HG03457 (cell line): ENCODE results near the gene ZWINT.
A peak's percentile ranks its signal among the peaks of the same experiment; 100 is the strongest.

ENCODE experiments used
- ATAC-seq: cut with Tn5 transposase; IDR thresholded peaks from one replicate; pipeline ENCODE4 v1.9.1; 2021; ENCODE audit warnings: moderate number of reproducible peaks; ENCODE audit not compliant: unreplicated experiment

Gene ZWINT, protein sequence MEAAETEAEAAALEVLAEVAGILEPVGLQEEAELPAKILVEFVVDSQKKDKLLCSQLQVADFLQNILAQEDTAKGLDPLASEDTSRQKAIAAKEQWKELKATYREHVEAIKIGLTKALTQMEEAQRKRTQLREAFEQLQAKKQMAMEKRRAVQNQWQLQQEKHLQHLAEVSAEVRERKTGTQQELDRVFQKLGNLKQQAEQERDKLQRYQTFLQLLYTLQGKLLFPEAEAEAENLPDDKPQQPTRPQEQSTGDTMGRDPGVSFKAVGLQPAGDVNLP

DNA sequence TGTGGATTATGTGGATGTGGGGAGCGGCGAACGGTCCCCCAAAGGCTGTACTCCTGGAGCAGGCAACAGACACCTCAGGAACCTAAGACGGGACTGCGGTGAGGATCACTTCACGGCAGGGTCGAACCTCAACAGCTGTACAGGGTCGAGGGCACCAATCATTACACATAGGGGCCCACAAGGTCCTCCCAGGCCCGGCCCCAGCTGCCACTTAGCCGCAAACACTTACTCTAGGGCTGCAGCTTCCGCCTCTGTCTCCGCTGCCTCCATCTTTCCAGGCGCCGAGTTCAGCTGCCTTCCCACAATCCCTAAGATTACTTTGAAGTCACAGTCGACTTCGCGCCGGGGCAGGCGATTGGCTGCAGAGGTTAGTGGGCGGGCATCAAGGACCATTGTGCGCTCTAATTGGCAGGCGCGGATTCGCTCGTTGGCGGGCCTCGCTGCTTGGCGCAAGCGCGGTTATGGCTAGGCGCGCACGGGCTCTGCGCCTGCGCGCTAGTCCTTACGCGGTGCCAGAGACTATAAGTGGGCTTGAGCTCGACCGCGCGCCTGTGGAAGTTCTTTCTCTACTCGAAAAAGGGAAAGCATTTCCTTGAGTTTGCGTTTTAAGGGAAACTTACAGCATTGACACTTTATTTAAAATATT lies at the start of gene ZWINT:
Gene ZWINT (minus strand): TSS at position 293 of the 646 bp plus-strand sequence. CDS start 23 bp downstream, at position 270.
- peak; percentile 99 for ATAC-seq

DNA sequence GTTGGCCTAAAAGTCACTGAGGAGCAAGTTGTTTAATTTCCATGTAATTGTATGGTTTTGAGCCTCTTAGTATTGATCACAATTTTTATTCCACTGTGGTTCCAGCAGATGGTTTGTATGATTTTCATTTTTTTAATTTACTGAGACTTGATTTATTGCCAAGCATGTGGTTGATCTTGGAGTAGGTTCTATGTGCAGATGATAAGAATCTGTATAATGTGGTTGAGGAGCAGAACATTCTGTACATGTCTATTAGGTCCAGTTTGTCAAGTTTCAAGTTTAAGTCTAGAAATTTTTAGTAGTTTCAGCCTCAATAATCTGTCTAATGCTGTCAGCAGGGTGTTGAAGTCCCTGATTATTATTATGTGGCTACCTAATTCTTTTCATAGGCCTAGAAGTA lies 22.7 kb upstream of the ZWINT start:
- ATAC-seq: no peak

DNA sequence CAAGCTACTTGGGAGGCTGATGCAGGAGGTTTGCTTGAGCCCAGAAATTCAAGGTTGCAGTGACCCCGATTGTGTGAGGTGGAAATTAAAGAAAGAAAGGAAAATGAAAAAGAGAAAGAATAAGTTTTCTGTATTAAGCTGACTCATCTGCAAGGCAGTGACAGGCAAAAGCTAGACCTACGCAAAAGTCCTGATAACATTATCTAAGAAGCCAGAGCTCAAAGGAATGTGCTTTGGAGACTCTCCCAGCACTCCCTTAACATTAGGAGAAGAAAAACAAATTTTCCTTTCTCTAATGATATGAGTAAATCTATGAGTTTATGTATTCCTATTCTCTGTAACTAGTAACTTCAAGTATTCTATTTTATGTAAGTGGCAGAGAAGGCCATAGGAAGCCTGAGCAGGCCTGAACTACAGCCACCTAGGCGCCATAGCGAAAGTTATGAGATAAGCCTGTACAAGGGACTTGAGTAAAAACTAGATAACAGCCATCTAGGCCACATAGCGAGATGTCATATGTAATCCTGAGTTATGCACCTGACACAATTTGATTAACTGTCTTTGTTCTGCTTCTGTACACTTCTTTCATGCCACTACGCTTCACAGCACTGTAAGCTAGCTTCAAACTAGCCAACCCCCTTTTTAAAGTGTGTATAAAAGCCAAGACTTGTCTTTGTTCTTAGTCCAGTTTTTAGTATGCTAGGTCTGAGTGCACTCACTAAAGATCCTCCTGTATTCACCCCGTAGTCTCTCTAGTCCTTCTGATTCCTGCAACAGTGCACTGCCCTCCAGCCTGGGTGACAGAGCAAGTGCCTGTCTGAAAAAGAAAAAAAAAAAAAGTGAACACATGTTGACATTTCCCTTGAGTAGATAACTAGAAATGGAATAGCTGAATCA lies 9.4 kb upstream of the ZWINT start:
- no peak for ATAC-seq

DNA sequence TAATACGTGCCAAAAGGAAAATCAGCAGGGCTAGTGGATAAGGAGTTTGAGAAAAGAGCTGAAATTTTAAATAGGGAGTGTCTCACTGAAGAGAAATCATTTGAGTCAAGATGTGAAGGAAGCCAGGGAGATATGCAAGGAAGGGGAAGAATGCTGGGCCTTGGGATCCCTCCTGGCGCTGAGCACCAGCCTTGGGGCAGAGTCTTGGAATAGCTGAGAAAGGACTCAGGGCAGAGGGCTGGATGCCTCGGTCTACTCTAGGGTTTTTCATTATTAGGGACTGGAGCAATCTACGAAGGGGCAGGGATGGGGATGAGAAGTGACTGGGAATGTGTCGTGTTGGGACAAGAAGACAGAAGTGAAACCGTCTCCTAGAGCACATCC lies 484 bp downstream of the ZWINT start:
- ATAC-seq: no peak

DNA sequence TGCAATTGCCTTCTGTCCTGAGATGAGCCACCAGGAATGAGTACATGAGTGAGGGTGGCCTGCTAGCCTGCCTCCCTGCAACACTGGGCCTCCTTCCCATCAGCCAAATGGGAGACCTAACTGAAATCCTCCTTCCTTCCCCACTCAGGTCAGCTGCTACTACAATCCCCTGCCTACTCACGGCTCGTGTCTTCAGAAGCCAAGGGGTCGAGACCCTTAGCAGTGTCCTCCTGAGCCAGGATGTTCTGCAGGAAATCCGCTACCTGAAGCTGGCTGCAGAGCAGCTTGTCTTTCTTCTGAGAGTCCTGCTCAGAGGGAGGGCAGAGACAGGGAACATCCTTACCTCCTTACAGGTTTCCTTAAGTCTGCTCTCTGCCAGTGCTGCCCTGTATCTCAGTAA lies 1.2 kb downstream of the ZWINT start:
- no peak for ATAC-seq

DNA sequence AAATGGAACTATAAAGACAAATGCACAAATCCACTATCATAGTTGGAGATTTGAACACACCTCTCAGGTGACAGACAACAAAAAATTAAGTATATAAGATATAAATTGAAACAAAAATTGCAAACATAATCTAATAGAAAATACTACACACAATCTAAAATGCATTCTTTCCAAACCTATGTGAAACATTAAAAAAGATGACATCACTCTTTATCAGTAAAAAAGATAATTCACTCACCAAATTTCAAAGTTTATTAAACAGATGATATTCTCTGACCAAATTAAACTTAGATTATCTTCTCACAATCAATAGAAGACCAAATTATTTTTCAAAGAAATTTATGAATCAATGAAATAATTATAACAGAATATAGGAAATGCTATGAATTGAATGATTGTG lies 4.0 kb downstream of the ZWINT start:
- no peak for ATAC-seq

DNA sequence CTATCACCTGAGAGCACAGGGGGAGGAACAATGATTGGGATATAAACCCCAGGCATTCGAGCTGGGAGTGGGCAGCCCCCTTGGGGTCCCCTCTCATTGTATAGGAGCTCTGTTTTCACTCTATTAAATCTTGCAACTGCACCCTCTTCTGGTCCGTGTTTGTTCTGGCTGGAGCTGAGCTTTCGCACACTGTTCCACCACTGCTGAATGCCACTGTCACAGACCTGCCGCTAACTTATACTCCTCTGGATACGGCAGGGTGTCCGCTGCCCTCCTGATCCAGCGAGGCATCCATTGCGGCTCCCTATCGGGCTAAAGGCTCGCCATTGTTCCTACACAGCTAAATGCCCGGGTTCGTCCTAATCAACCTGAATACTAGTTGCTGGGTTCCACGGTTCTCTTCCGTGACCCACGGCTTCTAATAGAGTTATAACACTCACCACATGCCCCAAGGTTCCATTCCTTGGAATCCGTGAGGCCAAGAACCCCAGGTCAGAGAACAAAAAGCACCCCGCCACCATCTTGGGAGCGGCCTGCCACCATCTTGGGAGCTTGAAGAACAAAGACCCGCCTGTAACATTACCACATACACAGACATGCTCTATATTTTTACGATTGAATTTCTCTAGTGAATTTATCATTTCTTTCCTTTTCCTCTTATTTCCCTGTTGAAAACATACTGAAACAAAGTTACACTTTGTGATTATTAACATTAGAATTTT lies 9.0 kb downstream of the ZWINT start:
- ATAC-seq: no peak

DNA sequence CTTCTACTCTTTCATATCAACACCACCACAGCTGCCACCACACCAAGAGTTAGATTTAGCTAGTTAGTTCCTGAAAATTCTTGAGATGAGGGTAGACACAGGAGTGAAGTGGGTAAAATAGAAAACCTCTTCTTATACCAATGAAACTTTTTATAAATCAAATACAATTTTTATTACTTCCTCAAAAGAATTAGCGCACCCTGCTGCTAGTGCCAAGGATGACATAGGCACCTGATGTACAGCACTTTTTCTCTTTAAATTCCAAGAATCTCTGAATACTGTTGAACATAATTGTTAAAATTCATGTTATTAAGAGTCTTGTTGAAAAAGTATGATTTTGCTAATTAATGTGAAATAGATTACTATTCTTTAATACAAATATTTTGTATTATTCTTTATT lies 11.4 kb downstream of the ZWINT start:
- no peak for ATAC-seq

DNA sequence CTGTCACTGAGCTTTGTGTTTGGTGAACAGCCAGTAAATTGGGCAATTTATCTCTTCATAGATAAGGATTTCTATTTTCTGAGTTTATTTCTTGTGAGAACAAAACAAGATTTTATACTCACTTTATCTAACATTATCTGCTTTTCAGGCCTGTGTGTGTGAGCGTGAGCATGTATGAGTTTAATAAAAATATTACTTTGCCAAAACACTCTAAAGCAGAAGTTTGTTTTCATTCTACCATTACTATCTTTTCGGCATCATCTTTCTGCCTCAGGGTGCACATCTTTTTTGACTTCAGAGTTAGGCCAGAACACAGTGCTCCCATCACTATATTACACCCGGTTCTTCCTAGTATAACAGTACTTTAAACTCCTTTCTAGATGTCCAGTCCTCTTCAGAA lies 13.0 kb downstream of the ZWINT start:
- ATAC-seq: no peak

DNA sequence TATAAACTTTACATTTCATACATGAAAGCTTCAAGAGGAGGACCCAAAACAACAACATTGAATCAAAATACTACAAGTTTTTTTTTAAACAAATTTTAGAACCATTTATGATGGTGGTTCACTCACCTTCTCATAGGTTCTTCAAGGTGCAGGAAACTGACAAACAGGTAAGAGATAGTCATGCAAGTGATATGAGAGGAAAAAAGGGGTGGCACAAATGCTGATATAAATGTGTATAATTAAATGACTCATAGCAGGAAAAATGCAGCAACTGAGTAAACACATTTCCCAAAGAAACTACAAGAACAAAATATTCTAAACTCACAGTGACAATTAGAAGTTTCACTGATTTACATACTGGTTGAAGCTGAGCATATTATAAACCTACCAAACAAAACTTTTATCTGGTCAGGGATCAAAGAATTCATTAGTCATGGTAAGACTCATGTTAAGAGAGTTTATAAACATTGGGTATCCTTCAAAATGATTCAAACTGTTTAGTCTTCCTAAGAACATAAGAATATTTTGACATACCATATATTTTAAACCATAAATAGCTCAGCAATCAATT lies 14.1 kb downstream of the ZWINT start:
- ATAC-seq: no peak

DNA sequence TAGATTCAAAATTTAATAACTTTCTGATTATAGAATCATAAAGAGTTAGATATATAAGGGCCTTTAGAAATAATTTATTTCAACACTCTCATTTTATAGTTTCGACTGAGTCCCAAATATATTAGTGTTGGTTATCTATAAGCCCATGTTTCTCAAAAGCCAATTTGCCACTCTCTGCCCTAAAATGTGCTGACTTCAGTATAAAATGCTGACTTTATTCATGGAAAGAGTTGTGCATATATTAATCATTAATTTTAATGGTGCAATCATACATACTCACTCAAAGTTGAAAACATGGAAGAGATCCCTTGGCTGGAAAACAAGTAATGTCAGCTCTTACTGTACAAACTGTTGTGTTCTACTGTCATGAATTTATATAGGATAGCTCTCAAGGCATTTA lies 19.4 kb downstream of the ZWINT start:
- no peak for ATAC-seq

DNA sequence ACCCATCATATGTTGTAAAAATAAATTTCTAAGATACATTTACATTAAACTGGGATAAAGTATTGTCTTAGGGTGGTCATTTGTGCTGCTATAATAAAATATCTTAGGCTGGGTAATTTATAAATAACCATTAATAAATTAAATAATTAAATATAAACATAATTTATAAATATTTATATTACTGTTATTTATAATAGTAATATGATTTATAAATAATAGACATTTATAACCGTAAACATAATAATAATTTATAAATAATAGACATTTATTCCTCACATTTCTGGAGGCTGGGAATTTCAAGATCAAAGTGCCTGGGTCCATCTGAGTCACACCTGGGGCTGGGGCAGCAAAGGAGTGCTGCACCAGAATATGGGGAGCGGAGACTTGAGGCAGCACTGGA lies 31.1 kb downstream of the ZWINT start:
- no peak for ATAC-seq

DNA sequence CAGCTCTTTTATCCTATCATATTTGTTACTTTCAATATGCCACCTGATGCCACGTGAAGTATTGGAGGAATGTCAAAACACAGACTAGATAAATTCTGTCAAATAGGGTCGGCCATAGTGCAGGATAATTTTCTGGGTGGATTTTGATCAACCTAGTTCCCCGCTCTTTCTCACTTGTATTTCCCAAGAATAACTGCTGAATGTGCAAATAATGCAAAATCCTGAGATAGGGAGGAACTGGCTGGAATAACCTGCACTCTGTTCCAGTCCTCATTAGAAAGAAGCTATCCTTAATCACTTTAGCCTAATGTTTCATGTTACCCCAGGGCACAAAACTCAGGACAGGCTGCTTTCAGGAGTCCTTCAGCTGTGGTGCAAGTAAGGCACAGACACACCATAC lies 33.9 kb downstream of the ZWINT start:
- ATAC-seq: no peak

DNA sequence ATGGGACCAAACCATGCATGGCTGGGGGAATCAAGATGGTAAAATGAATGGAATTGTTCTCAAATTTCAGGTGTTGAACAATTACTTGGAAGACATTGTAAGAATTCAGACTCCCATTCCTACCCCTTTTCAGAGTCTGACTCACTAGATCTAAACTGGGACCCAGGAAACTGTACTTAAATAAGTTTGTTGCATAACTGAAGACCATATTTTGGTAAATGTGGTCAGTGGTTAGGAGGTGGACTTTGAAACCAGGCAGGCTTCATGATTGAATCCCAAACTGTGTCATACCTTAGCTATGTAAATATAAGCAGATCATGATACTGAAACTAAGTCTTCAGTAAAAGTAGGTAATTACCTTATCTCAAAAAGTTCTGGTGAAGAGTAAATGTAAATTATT lies 41.7 kb downstream of the ZWINT start:
- peak; percentile 96 for ATAC-seq

DNA sequence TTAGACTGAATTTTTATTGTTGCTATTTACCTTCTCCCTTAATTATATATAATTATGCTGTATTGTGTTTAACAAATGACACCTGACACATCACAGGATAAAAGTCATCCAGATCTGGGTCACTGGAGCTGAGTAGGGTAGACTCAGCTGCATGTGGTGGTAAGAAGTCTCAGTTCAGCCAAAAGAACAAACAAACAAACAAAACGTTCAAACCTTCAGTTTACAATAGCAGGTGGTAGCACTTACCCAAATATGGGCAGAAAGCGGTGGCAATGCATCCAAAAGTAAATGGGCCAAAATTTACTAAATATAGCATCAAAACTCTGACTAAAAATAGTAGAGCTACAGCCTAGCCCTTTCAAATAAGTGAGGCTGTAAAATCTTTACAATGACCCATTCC lies 42.2 kb downstream of the ZWINT start:
- peak; percentile 14 for ATAC-seq

DNA sequence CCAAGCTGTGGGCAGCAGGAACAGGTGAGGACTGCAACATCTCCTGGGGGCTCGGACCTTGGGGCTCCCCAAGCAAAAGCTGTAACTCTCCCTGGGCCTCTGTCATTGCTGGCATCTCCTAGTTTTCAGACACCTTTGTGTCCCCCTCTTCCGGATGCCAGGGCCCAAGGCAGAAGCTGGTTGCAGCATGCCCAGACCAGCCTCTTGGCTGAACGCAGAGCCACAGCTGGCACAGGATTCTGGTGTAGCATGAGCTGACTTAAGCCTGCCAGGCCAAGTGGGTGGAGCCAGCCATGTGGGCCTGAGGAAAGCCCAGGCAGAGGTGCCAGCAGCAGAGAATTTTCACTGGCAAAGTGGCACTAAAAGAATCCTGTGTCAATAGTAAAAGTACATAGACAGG lies 43.5 kb downstream of the ZWINT start:
- ATAC-seq: no peak

DNA sequence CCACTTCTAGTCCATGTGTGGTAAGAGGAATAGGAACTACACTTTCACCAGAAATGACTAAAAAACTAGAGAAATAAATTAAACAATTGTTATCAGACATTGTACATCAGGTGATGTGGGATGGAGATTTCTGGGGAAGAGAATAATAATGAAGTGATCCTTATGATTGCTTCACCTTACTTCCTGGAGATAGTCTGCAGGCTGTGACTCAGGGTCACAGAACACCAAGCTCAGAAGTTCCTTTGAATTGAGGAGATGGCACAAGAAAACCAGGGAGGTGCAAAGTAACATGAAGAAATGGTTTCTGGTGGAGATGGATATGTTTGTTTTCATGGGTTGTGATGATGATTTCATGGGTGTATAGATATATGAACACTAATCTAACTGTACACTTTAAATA lies 44.5 kb downstream of the ZWINT start:
- ATAC-seq: no peak
